ENCODE measurements around the gene PAOX. TPM values are rescaled to one million over a fixed set of nuclear protein-coding genes. Genes with fewer than 3 reads are reported as not detected.

Gene PAOX
- total and polyA plus RNA-seq, 9 of the 15 experiments (the other 6 are each of a cell fraction or from before 2014, with no cell fraction given) = 0.80 to 6.4 (median 2.6) TPM

GRCh38 chr10:133405272-133405671, 26.2 kb downstream of the PAOX start:
- 35% methylated on average over 2 of the region's 2 CpGs for WGBS (ENCODE audit: insufficient coverage, low coverage, missing lambda C conversion rate)
- BruUV-seq (replicated peaks) = no TSS peak
- ChIA-PET POLR2A (no interaction called here), CTCF (ENCODE audit: low intra/inter-chr PET ratio) (no interaction called here)
- Histone ChIP-seq H3K4me1 (replicated peaks in 1 of 2; ENCODE audit: control insufficient read depth in 2 of 2, insufficient read depth in 2 of 2, low read length in 2 of 2) (no peaks in the 10 kb centered on the region; a peak in 1 of 5 replicates), H3K9ac (ENCODE audit: insufficient read depth in 1 of 2, low read depth in 2 of 2, low read length in 2 of 2) (no peak overlapping the region), H2AFZ (ENCODE audit: low read depth, low read length) (no peak overlapping the region), H3K36me3 (ENCODE audit: control insufficient read depth, insufficient read depth, low read length) (peaks cover 59% of the 10 kb centered on the region; the same call in 2 of the 3 replicates), H3K27me3 (ENCODE audit: control insufficient read depth in 2 of 2, insufficient read depth in 2 of 2, low read length in 2 of 2) (no peaks in the 10 kb centered on the region), H3K4me2 (ENCODE audit: insufficient read depth, low read length) (no peak overlapping the region), H3K4me3 (no peak overlapping the region), H3K27ac (ENCODE audit: extremely low read depth, low read depth, low read length) (no peak overlapping the region), H3K9me3 (replicated peaks; ENCODE audit: control insufficient read depth, insufficient read depth, low read depth, low read length) (peaks cover 4% of the 10 kb centered on the region; the same call in 1 of the 2 replicates), H3K79me2 (ENCODE audit: control insufficient read depth, insufficient read depth, low read length) (peaks cover 18% of the 10 kb centered on the region), H3K9me1 (ENCODE audit: control insufficient read depth, insufficient read depth, low read length) (no peaks in the 10 kb centered on the region), H4K20me1 (replicated peaks; ENCODE audit: control insufficient read depth, insufficient read depth, low read length) (no peaks in the 10 kb centered on the region)
- intact Hi-C loops (cut with micrococcal nuclease) = no loop called here
- in situ Hi-C loops (cut with MboI) = no loop called here
- DNase-seq (ENCODE audit: extremely low read depth in 1 of 4, low spot score in 3 of 4) (no peak), FAIRE-seq (no peak), ATAC-seq (no peak)
- TF ChIP-seq USF1 (CRISPR knock-in tag; IDR thresholded peaks at IDR 0.05) (no peak), ZNF780A (CRISPR knock-in tag; IDR thresholded peaks at IDR 0.05) (no peak), CLOCK (CRISPR knock-in tag; IDR thresholded peaks at IDR 0.05; ENCODE audit: borderline replicate concordance) (no peak), CEBPZ (IDR thresholded peaks at IDR 0.05; ENCODE audit: borderline replicate concordance, low read depth, low read length) (no peak), PML (IDR thresholded peaks at IDR 0.05; ENCODE audit: low read length) (no peak), POLR2AphosphoS5 (IDR thresholded peaks at IDR 0.05; ENCODE audit: control insufficient read depth, insufficient read depth, low read depth, low read length) (no peak), KLF6 (CRISPR knock-in tag; IDR thresholded peaks at IDR 0.05; ENCODE audit: borderline replicate concordance) (no peak), ATF3 (IDR thresholded peaks at IDR 0.05) (no peak), ATF3 (CRISPR knock-in tag; conservative IDR thresholded peaks at IDR 0.05) (no peak), NCOA6 (IDR thresholded peaks at IDR 0.05) (no peak)
- TF ChIP-seq, protein P1, sequence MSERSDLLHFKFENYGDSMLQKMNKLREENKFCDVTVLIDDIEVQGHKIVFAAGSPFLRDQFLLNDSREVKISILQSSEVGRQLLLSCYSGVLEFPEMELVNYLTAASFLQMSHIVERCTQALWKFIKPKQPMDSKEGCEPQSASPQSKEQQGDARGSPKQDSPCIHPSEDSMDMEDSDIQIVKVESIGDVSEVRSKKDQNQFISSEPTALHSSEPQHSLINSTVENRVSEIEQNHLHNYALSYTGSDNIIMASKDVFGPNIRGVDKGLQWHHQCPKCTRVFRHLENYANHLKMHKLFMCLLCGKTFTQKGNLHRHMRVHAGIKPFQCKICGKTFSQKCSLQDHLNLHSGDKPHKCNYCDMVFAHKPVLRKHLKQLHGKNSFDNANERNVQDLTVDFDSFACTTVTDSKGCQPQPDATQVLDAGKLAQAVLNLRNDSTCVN (CRISPR knock-in tag; IDR thresholded peaks at IDR 0.05) = no peak
- TF ChIP-seq, protein P2, sequence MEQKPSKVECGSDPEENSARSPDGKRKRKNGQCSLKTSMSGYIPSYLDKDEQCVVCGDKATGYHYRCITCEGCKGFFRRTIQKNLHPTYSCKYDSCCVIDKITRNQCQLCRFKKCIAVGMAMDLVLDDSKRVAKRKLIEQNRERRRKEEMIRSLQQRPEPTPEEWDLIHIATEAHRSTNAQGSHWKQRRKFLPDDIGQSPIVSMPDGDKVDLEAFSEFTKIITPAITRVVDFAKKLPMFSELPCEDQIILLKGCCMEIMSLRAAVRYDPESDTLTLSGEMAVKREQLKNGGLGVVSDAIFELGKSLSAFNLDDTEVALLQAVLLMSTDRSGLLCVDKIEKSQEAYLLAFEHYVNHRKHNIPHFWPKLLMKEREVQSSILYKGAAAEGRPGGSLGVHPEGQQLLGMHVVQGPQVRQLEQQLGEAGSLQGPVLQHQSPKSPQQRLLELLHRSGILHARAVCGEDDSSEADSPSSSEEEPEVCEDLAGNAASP (IDR thresholded peaks at IDR 0.05) = no peak

Data from K562 (cell line).